Activated B cell treated with CpG ODN at 0.5 μM for 24 hours (primary cell): ENCODE data around the gene RHOH. TPM values are rescaled to one million over a fixed set of nuclear protein-coding genes. Genes with fewer than 3 reads are reported as not detected.

ENCODE experiments used
- ATAC-seq: fragments of 200-7000 bp; cut with Tn5 transposase; one replicate; pipeline ENCODE4 v1.10.0; 2021; ENCODE audit warnings: low read depth, mild to moderate bottlenecking, moderate library complexity
- CTCF ChIA-PET: fragments of 350-600 bp; sonication (Branson Sonifier 250); formaldehyde crosslinking; loops from one replicate; lab custom pipeline; 2021; ENCODE audit warnings: antibody characterized with exemption; lab: Charles Lee
- POLR2A ChIA-PET: fragments of 350-600 bp; sonication (Branson Sonifier 250); formaldehyde crosslinking; loops from one replicate; lab custom pipeline; 2021; ENCODE audit warnings: antibody characterized with exemption; lab: Charles Lee
- DNase-seq: peaks from one replicate; pipeline ENCODE4 v3.0.0; 2022
- H3K27ac Mint-ChIP-seq: one replicate; pipeline ENCODE4 v1.8.0; 2020; ENCODE audit warnings: mixed read lengths
- H3K27me3 Mint-ChIP-seq: one replicate; pipeline ENCODE4 v1.8.0; 2021; ENCODE audit warnings: mixed read lengths
- H3K36me3 Mint-ChIP-seq: one replicate; pipeline ENCODE4 v1.8.0; 2021; ENCODE audit warnings: low read depth, mixed read lengths
- H3K4me1 Mint-ChIP-seq: one replicate; pipeline ENCODE4 v1.8.0; 2021; ENCODE audit warnings: mixed read lengths
- H3K4me3 Mint-ChIP-seq: one replicate; pipeline ENCODE4 v1.8.0; 2020; ENCODE audit warnings: mild to moderate bottlenecking, mixed read lengths
- H3K9me3 Mint-ChIP-seq: one replicate; pipeline ENCODE4 v1.8.0; 2020; ENCODE audit warnings: mixed read lengths
- CTCF ChIP-seq: fragments of 200-600 bp; IDR thresholded peaks from one replicate; pipeline ENCODE4 v1.8.0; 2022; ENCODE audit warnings: antibody characterized with exemption, mild to moderate bottlenecking
- intact Hi-C: fragments of 100-400 bp; cut with micrococcal nuclease; formaldehyde crosslinking; loops from one replicate; pipeline ENCODE4 v1.15.1; 2024
- total RNA-seq: library from RNA; stranded (reverse); gene quantifications from 2 replicates; pipeline ENCODE4 v1.2.3, GENCODE V29; 2022

Gene RHOH
- total RNA-seq, 1 donor from 2014 or later, result 183 TPM

DNA sequence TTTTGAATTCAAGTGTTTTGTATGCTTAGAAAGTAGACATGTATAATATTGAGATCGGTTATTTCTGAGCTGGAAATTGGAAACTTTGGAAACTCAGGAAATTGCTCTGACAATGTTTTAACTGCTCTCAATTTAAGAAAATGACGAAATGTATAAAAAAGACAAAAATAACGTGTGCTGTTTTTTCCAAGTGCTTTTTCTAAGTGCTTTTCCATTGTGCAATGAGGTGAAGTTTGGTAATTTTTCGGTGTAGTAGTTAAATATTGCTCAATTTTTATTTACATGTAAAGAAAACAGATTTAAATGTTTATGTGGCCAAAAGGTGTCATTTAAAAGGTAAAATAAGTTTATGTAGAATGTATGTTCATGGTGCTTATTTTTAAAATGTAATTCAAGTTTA, 39.4 kb upstream of the RHOH start:
- ChIA-PET POLR2A (interaction anchor here (0.7 kb wide), 1 partner anchor 159 kb away, joined by 4 read pairs; no protein-coding TSS in a partner anchor), CTCF (no interaction called here)
- Mint-ChIP-seq H3K36me3 (peaks cover 2% of the 10 kb centered on the region), H3K9me3 (no peaks in the 10 kb centered on the region), H3K4me3 (no peak overlapping the region), H3K27ac (no peak overlapping the region), H3K27me3 (no peaks in the 10 kb centered on the region), H3K4me1 (peaks cover 13% of the 10 kb centered on the region)
- TF ChIP-seq CTCF, result no peak
- intact Hi-C loops, result no loop called here
- ATAC-seq (no peak), DNase-seq (no peak)

DNA sequence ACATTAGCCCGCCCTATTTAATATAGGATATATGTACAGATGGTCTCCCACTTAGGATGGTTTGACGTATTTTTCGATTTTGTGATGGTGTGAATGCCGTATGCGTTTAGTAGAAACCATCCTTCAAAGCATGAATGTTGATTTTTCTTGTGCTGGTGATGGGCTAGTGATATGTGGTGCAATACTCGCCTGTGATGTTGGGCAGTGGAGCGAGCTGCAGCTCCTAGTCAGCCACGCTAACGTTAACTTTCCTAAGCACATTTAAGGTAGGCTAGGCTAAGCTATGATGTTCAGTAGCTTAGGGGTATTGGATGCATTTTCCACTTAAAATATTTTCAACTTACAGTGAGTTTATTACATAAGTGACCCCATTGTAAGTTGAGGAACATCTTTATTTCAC, 36.6 kb upstream of the RHOH start:
- Mint-ChIP-seq H3K27me3 (no peaks in the 10 kb centered on the region), H3K4me3 (no peak overlapping the region), H3K27ac (no peak overlapping the region), H3K36me3 (no peaks in the 10 kb centered on the region), H3K9me3 (no peaks in the 10 kb centered on the region), H3K4me1 (no peaks in the 10 kb centered on the region)
- CTCF ChIA-PET, result no interaction called here
- no peak for DNase-seq
- intact Hi-C loops, result no loop called here
- no peak for TF ChIP-seq CTCF
- ATAC-seq, result no peak
- POLR2A ChIA-PET, result interaction anchor here (1.0 kb wide), 1 partner anchor 21 kb away, joined by 3 read pairs; no protein-coding TSS in a partner anchor

DNA sequence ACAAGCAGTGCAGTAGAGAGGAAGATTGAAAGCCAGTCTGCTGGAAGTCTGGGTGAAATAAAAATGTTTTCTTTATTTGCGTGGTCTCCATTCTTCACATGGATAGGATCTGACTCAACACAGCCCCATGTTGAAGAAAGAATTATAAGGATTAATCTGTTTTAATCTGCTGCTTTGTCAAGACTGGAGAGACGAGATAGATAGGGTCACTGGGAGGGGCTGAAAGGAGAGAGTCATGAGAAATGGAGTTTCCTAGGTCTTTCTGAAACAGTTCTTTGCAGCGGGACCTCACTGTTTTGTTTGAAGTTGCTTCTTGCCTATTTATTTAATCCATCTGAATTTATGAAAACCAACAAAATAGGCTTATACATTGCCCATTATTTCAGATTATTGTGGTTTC, 32.4 kb upstream of the RHOH start:
- peaks cover 3% of the 10 kb centered on the region for H3K9me3 Mint-ChIP-seq
- DNase-seq, result no peak
- ChIA-PET POLR2A (interaction anchor here (2.2 kb wide), 1 partner anchor 20 kb away, joined by 6 read pairs; no protein-coding TSS in a partner anchor), CTCF (no interaction called here)
- H3K36me3 Mint-ChIP-seq, result peaks cover 3% of the 10 kb centered on the region
- ATAC-seq, result no peak
- intact Hi-C loops, result loop anchor here (1.0 kb wide), 1 partner anchor 11 kb away; no protein-coding TSS in a partner anchor
- H3K4me1 Mint-ChIP-seq, result peaks cover 2% of the 10 kb centered on the region
- no peak overlapping the region for H3K4me3 Mint-ChIP-seq
- no peak overlapping the region for H3K27ac Mint-ChIP-seq
- no peak for TF ChIP-seq CTCF
- no peaks in the 10 kb centered on the region for H3K27me3 Mint-ChIP-seq

- Mint-ChIP-seq H3K27ac (no peak overlapping the region), H3K36me3 (peaks cover 3% of the 10 kb centered on the region)
- POLR2A ChIA-PET, result interaction anchor here (2.2 kb wide), 1 partner anchor 19 kb away, joined by 6 read pairs; no protein-coding TSS in a partner anchor
These were observed 30.9 kb upstream of the RHOH start for GRCh38 chr4:40165916-40166315.

GRCh38 chr4:40168070-40168469, 28.8 kb upstream of the RHOH start:
- Mint-ChIP-seq H3K9me3 (peaks cover 3% of the 10 kb centered on the region), H3K27me3 (no peaks in the 10 kb centered on the region), H3K4me1 (peaks cover 32% of the 10 kb centered on the region), H3K36me3 (peaks cover 3% of the 10 kb centered on the region), H3K4me3 (no peak overlapping the region), H3K27ac (no peak overlapping the region)
- CTCF ChIA-PET, result no interaction called here
- intact Hi-C loops, result no loop called here
- POLR2A ChIA-PET, result no interaction called here
- DNase-seq, result no peak
- no peak for ATAC-seq
- TF ChIP-seq CTCF, result no peak

More at GRCh38 chr4:40165916-40166315, 30.9 kb upstream of the RHOH start:
- H3K4me1 Mint-ChIP-seq, result peaks cover 13% of the 10 kb centered on the region
- intact Hi-C loops, result no loop called here
- TF ChIP-seq CTCF, result no peak
- H3K27me3 Mint-ChIP-seq, result no peaks in the 10 kb centered on the region
- CTCF ChIA-PET, result no interaction called here
- ATAC-seq (no peak), DNase-seq (no peak)
- H3K9me3 Mint-ChIP-seq, result peaks cover 3% of the 10 kb centered on the region
- H3K4me3 Mint-ChIP-seq, result no peak overlapping the region
